GM19193 (cell line): ENCODE data around the gene KRTAP21-3.

Experiments used
- POLR2A ChIP-seq: IDR thresholded peaks from 4 replicates; pipeline ENCODE4 v1.6.1; 2011; ENCODE audit not compliant: insufficient read depth, insufficient read length; ENCODE audit errors: extremely low read depth

The KRTAP21-3 gene

DNA sequence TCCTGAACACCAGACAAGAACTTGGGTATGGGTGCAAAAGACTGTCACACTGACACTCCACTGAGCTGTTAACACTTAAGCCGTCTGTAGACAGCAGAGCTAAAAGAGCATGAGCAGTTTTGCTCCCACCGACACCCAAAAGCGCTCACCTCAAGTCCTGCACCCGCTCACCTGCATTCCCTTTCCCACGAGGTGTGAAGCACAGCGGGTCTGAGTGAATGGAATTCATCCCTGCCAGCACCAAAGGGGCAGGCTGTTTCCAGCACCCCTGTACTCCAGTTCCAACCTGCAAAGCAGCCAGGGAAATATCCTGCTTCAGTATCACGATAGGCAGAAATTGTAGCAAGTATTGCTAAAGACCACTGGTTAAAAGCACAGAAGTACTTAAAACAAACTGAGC is 28.8 kb downstream of the KRTAP21-3 start:
- TF ChIP-seq POLR2A, result no peak

DNA sequence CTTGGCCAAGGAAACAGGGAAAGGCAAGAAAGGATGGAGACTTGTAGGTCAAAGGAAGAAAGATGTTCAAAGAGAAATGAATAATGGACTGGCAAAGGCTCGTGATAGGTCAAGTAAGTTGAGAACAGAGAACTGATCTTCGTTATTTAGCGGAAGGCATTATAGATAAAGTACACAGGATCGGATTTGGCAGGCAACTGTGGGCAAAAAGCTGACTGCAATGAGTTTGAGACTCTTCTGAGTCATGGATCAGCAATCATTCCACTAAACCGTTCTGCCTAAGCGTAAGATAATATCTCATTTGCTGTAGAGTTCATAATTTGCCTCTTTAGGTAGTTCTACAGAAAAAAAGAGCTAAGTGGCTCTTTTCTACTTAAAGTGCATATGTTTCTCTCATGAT is 34.1 kb downstream of the KRTAP21-3 start:
- TF ChIP-seq POLR2A, result no peak

DNA sequence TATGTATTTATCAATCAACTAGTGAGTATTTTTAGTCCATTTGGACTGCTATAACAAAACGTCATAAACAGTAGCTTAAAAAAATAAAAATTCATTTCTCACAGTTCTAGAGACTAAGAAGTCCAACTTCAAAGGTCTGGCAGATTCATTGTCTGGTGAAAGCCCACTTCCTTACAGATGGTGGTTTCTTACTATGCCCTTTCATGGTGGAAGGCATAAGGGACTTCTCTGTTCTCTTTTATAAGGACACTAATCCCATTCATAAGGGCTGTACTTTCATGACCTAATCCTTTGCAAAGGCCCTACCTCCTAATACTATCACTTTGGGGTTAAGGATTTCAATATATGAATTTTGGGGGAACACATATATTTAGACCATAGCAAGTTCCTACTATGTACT is 38.0 kb downstream of the KRTAP21-3 start:
- no peak for TF ChIP-seq POLR2A

DNA sequence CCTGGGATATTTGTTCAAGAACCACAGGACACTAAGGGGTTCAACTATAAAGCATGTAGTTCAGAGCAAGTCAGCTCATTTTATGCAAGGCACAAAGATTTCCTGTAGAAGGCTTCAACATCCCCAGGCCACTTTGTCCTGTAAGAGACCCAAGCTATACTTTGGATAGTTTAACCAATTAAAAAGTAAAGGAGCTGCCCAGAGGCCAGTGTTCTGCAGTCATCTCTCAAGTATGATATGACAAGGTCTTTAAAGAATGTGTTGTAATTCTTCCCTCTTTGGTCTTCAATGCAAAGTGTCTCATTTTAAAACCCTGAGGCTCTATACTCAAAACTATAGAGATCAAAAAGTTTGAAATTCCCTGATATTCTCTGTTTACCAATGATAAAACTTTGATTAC is 41.8 kb downstream of the KRTAP21-3 start:
- TF ChIP-seq POLR2A, result no peak

DNA sequence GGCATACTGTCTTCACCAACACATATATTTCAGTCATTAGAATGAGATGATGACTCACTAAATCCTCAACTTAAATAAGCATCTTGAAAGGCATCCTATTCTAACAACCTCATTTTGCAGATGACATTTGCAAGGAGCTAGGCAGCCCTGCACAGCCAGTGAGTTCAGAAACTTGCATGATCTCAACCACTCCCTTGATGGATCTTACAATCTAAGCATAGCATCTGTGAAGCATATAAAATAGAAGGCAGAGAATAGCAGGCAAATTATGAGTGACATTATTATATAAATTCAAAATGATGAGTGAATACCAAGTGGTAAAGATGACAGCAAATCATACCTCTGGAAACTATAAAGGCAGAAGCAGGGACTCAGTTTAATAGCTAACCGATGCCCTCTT is 44.3 kb downstream of the KRTAP21-3 start:
- TF ChIP-seq POLR2A, result no peak

DNA sequence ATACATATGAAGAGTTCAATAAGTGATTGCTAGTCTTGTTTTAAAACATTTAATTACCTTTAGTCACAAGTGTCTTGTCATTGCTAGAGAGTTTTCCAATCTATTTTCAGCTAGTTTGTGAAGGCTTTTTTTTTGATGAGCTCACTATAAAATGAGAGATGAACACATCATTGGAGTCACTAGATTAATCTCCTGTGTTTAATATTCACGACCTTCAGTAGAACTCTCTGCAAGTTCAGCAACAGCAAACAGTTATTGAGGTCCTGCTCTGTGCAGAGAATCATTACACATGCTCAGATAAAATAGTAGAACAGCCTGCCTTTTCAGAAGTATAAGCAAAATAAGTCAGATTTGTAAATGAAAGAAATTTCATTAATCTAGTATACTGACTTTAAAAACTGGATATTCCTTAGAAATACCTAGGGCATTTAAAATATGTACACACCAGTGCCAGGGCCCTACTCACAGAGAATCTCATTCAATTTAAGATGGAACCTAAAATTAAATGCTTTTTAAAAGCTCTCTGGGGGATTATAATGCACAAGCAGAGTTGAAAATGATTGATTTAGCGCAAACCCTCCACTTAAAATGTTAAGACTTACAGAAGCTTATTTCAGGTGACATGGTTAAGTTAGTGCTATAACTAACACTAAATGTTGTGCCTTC is 45.5 kb downstream of the KRTAP21-3 start:
- no peak for TF ChIP-seq POLR2A

DNA sequence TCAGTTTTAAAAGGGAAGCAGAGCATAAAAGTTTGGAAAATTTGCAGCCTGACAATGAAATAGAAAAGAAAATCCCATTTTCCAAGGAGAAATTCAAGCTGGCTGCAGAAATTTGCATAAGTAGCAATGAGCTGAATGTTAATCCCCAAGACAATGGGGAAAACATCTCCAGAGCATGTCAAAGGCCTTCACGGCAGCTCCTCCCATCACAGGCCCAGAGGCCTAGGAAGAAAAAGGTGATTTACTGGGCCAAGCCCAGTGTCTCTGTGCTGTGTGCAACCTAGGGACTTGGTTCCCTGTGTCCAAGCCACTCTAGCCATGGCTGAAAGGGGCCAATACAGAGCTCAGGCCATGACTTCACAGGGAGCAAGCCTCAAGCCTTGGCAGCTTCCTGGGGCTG is 49.8 kb downstream of the KRTAP21-3 start:
- TF ChIP-seq POLR2A, result no peak
